Loucy (cell line): ENCODE data around the gene FRMD4A.
"Not testable (repeated sequence)": the region's sequence is repeated elsewhere in the genome, so short reads cannot be mapped to it uniquely, and the experiment has no call there.

Experiments used
- EZH2phosphoT487 ChIP-seq: fragments of 200-600 bp; IDR thresholded peaks from 2 replicates; pipeline ENCODE4 v1.6.1; 2018; ENCODE audit warnings: antibody characterized with exemption, mild to moderate bottlenecking, moderate library complexity, borderline replicate concordance
- TF ChIP-seq, protein P1 (sequence below): fragments of 200-600 bp; sonication (generic); conservative IDR thresholded peaks from 2 replicates; pipeline ENCODE4 v1.5.1; 2014; ENCODE audit warnings: mild to moderate bottlenecking, antibody characterized with exemption, low read length

DNA sequence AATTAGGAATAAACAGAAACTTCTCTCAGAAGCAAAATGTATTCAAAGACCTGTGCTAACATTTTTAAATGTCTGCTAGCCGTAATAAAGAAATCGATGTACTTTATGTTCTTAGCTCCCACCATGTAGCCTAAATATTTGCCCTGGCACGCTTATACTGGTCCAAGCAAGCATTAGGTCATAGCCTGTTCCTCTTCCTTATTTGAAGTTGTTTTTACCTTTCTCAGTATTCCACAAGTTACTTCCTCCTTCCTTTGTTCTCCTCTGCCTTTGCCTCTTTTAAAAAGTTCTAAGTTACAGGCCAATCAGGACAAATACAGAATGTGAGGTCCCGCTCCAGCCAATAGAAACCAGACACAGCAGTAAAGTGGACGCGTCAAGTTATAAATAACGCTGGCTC lies 288.7 kb downstream of the FRMD4A start:
- TF ChIP-seq, protein P1, sequence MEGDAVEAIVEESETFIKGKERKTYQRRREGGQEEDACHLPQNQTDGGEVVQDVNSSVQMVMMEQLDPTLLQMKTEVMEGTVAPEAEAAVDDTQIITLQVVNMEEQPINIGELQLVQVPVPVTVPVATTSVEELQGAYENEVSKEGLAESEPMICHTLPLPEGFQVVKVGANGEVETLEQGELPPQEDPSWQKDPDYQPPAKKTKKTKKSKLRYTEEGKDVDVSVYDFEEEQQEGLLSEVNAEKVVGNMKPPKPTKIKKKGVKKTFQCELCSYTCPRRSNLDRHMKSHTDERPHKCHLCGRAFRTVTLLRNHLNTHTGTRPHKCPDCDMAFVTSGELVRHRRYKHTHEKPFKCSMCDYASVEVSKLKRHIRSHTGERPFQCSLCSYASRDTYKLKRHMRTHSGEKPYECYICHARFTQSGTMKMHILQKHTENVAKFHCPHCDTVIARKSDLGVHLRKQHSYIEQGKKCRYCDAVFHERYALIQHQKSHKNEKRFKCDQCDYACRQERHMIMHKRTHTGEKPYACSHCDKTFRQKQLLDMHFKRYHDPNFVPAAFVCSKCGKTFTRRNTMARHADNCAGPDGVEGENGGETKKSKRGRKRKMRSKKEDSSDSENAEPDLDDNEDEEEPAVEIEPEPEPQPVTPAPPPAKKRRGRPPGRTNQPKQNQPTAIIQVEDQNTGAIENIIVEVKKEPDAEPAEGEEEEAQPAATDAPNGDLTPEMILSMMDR: not testable (repeated sequence)
- not testable (repeated sequence) for TF ChIP-seq EZH2phosphoT487
